BE2C (cell line): ENCODE data around the gene SNX9.

Experiments used
- DNase-seq: peaks from one replicate; pipeline ENCODE4 v3.0.0-alpha.2; 2020
- H3K27me3 ChIP-seq: fragments of 250-450 bp; sonication (Bioruptor Pico); 2 replicates; pipeline ENCODE4 v1.5.1; 2020; ENCODE audit warnings: mild to moderate bottlenecking
- H3K36me3 ChIP-seq: fragments of 250-450 bp; sonication (Bioruptor Pico); 2 replicates; pipeline ENCODE4 v1.5.1; 2020; ENCODE audit warnings: mild to moderate bottlenecking
- H3K4me1 ChIP-seq: fragments of 250-450 bp; sonication (Bioruptor Pico); 2 replicates; pipeline ENCODE4 v1.5.1; 2020
- H3K4me3 ChIP-seq: 2 replicates; pipeline ENCODE4 v1.5.1; 2011; ENCODE audit warnings: low read depth, low read length
- H3K9me3 ChIP-seq: fragments of 250-450 bp; sonication (Bioruptor Pico); 2 replicates; pipeline ENCODE4 v1.5.1; 2020
- CTCF ChIP-seq: IDR thresholded peaks from 2 replicates; pipeline ENCODE4 v1.5.1; 2012; ENCODE audit warnings: mild to moderate bottlenecking, low read depth, low read length

SNX9 gene

DNA sequence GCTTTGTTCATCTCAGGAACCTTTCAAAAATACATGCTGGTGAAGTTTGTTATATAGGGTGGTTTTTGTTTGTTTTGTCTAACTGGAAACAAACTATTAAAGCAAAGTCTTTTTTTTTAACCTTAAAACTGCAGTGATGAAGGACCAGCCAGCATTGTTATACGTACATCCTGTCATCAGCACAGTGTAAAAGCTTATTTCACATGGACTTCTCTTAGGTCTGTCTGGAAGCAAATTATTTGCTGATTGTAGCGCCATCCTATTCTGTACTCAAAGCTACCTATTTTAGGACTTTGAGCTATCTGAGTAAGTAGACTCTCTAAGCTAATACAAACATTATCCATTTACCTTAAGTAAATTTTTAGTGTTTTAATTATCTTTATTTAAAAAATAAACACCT, 61.7 kb downstream of the SNX9 start:
- no peaks in the 10 kb centered on the region for H3K36me3 ChIP-seq
- H3K27me3 ChIP-seq: no peaks in the 10 kb centered on the region
- TF ChIP-seq CTCF: no peak

GRCh38 chr6:157885211-157885788, 62.3 kb downstream of the SNX9 start:
- no peak overlapping the region for H3K4me3 ChIP-seq
- DNase-seq: no peak
- H3K4me1 ChIP-seq: no peaks in the 10 kb centered on the region
- no peaks in the 10 kb centered on the region for H3K9me3 ChIP-seq
- H3K27me3 ChIP-seq: no peaks in the 10 kb centered on the region
- H3K36me3 ChIP-seq: no peaks in the 10 kb centered on the region
- no peak for TF ChIP-seq CTCF

More for the DNA sequence above, 61.7 kb downstream of the SNX9 start:
- Histone ChIP-seq H3K4me3 (no peak overlapping the region), H3K4me1 (no peaks in the 10 kb centered on the region), H3K9me3 (no peaks in the 10 kb centered on the region)
- DNase-seq: no peak

GRCh38 chr6:157885876-157886275, 62.8 kb downstream of the SNX9 start:
- no peaks in the 10 kb centered on the region for H3K4me1 ChIP-seq
- DNase-seq: no peak
- no peak for TF ChIP-seq CTCF
- no peaks in the 10 kb centered on the region for H3K27me3 ChIP-seq
- no peaks in the 10 kb centered on the region for H3K36me3 ChIP-seq
- no peak overlapping the region for H3K4me3 ChIP-seq
- H3K9me3 ChIP-seq: no peaks in the 10 kb centered on the region

GRCh38 chr6:157887892-157888291, 64.8 kb downstream of the SNX9 start:
- DNase-seq: no peak
- H3K9me3 ChIP-seq: no peaks in the 10 kb centered on the region
- TF ChIP-seq CTCF: no peak
- H3K4me3 ChIP-seq: no peak overlapping the region
- no peaks in the 10 kb centered on the region for H3K27me3 ChIP-seq
- H3K36me3 ChIP-seq: no peaks in the 10 kb centered on the region
- H3K4me1 ChIP-seq: no peaks in the 10 kb centered on the region; the same call in 1 of the 2 replicates

DNA sequence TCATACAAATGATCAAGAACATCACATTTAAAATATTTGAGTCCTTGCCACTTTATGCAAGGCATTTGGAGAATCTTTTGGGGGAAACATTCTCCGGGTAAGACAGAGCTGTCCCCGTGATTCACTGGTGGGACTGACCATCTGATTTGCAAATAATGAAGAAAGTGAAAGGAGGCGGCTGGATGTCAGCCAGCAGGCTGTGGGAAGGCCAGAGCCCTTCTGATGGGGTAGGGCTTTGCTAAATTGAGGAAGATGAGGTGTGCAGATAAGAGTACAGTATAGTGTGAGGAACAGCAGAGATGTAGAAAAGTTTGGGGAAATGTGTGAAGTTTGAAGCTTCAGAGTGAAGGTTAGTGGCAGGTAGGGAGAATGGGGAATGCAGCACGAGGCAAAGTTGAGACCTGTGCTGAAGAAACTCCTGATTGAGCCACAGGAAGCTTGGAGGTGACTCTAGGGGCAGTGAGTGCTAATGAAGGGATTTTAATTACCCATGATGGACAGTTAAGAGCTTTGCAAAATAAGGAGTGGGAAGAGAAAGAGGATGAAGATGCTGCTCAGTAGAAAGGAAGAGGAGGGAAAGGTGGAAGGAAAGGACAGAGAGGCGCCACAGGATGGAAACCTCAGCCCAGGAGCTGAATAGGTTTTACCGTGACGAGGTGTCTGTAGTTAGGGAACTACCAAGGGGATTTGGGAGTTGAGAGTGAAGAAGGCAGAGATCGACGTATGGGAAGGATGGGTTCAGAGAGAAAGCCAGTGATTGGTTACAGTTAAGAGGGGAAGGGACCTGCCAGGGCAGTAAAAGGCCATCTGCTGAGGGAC, 68.7 kb downstream of the SNX9 start:
- Histone ChIP-seq H3K4me1 (peaks cover 3% of the 10 kb centered on the region; the same call in 1 of the 2 replicates), H3K27me3 (no peaks in the 10 kb centered on the region), H3K36me3 (no peaks in the 10 kb centered on the region), H3K9me3 (no peaks in the 10 kb centered on the region), H3K4me3 (no peak overlapping the region)
- TF ChIP-seq CTCF: no peak
- DNase-seq: peak; percentile 23

GRCh38 chr6:157892363-157892877, 69.4 kb downstream of the SNX9 start:
- no peaks in the 10 kb centered on the region; the same call in 1 of the 2 replicates for H3K36me3 ChIP-seq
- no peaks in the 10 kb centered on the region for H3K27me3 ChIP-seq
- no peak for TF ChIP-seq CTCF
- H3K4me3 ChIP-seq: no peak overlapping the region
- no peaks in the 10 kb centered on the region for H3K9me3 ChIP-seq
- H3K4me1 ChIP-seq: peaks cover 3% of the 10 kb centered on the region; the same call in 1 of the 2 replicates
- DNase-seq: no peak
